NCI-H146 treated with DMSO at 0.1 percent for 48 hours (cell line): ENCODE data around the gene ASIC2.

Source experiments
- DNase-seq: peaks from one replicate; lab custom pipeline; 2025; ENCODE audit not compliant: unreplicated experiment; lab: John Stamatoyannopoulos, UW

The ASIC2 gene

DNA sequence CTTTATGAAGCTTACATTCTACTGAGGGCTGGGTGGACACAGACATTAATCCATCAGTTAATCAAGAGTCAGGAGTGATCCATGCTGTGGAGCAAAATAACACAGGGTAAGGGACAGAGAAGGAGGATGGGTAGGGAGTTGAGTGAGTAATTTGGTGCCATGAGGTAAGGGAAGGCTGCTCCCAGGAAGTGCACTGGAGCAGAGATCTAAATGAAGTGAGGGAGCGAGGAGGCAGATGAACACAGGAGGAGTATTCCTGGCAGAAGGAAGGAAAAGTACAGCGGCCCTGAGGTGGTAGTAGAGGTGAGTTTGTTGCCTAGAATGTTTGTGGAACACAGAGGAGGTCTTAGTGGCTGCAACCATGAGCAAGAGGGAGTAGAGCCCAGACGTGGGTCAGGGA, 34.8 kb downstream of the ASIC2 start:
- no peak for DNase-seq

DNA sequence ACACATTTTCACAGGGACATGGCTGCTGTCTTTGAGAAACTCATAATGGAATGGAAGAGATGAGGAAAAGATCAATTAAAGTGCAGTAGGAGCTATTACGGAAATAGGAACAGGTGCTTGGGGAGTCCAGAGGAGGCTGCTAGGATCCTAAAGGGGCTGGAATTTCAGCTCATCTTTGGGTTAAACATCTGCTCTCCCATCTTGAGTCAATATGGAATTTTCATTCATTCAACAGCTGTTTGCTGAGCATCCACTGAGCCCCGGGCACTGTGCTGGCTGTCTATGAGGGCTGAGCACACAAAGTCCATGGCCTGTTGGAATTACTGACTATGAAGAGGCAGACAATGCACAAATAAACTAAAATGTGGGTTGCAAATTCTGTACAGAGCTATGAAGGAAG, 47.9 kb downstream of the ASIC2 start:
- no peak for DNase-seq

DNA sequence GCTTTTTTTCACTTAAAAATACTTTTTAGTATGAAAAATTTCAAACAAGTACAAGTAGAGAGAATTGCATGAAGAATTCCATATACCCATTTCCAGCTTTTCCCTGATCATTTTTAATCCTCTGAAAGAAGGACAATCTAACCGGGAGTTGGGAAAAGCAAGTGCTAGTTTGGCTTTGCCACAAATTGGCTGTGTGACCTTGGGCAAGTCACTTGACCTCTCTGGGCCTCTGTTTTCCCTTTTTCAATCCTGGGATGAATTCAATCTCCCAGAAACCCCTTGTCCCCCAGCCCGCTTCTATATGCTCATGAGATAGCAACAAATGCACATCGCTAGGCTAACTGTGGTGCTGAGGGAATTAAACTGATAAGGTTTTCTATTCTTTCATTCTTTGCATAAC, 49.4 kb downstream of the ASIC2 start:
- DNase-seq, result no peak

DNA sequence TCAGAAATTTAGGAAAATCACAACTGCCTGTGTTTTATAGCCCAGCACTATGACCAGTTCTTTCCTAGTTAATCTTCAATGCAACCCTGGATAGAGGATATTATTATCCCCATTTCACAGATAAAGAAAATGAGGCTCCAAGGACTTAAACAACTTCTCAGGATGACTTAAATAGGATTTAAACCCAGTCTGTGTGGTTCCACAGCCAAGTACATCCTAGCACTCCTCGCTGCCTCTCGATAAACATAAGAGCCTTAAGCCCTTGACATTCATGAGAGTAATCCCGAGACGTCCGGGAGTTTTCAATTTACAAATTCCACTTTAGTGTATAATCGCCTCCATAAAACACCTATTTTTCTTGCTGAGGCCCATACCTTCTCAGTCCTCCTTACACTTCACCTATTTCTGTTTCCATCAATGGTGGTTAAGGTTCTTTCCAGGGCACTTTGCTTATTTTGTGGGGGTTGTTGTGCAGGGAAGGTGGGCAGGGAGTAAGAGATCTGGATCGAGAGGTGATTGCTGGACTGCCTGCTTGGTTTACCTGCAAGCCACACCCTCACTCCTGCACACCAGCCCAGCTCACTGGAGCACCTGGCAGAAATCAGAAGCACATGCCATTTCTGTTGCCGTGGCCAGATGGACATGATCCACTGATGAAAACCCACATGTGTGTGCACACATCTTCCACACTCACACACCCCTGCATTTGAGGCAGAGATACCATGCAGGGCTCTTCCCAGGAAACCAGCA, 50.5 kb downstream of the ASIC2 start:
- DNase-seq, result no peak

DNA sequence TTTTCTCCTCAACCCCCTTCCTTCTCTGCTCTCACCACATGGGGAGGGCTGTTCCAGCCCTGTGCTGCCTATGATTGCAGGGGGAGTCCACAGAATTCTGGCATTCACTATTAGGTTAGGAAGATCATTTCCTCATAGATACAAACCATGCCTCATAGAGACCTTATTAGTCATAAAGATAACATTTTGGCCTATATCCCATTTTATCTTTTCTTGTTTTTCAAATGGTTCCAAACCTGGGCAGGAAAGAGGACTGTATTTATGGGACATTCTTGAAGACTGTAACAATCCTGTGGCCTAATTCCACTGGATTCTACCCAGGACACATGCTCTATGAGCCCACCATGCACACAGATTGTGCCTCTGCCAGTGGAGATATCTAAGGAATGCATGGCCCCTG, 51.7 kb downstream of the ASIC2 start:
- DNase-seq, result no peak

DNA sequence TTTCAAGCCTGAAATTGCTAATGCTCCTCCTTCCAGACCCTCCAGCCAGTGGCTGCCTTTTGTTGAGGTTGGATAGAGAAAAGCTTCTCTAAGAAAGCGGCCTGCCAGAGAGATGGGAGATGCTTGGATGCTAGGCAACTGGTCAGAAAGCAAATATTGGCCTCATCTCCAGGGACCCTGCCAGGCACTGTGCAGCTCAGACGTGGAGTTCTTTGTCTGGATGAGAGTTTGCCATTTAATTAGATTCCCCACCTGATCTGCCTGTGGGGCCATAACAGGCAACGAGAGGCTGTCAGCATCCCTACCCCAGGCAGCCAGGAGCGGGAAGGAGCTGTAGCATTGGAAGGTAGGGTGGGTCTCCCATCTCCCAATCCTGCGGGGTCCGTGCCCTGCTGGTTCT, 52.7 kb downstream of the ASIC2 start:
- DNase-seq, result no peak

DNA sequence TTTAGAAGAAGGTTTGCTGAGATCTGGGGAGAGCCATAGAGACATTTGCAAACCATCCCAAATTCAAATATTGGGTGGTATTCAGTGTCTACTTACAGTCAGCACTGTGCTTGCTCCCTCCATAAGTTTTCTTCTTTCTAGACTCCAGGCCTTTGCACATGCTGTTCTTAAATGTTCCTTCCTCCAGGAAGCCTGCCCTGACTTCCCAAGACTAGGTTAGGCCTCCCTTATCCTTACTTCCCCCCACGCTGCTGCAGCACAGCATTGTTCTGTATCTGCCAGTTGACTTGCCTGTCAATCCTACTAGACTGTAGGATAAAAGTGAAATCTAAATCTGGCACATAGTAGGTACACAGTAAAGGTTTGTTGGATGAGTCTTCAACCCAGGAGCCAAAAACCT, 53.4 kb downstream of the ASIC2 start:
- no peak for DNase-seq

DNA sequence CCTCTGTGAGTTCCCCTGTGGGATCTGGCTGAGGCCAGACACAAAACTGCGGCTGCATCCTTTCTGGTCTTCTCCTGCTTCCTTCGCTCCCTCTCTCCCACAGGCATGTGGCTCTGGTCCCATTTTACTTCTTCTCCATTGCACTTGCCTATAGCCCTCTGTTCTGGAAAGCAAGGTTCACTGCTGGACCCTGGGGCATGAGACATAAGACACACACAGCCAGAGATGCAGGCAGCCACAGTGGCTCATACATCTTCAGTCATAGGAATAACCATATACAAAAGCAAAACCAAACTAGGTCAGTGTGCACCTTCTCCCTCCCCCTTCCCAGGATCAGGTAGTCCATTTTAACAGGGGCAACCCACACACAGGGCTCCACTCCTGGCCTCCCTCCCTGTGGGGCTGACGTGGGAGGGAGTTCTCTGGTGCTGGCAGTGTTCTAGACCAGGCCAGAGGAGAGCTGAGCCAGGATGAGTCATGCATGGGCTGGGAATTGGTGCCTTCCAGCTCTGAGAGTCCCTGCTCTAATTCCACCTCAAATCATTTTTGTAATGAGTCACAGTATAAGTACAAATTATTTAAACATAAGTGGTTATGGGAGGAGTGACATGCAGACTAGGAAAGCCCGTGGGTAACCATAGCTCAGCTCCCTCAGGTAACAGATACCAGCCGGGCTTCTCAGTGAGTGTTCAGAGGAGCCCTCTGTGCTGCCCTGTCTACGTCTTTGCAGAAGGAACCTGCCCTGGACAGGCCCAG, 58.0 kb downstream of the ASIC2 start:
- no peak for DNase-seq

DNA sequence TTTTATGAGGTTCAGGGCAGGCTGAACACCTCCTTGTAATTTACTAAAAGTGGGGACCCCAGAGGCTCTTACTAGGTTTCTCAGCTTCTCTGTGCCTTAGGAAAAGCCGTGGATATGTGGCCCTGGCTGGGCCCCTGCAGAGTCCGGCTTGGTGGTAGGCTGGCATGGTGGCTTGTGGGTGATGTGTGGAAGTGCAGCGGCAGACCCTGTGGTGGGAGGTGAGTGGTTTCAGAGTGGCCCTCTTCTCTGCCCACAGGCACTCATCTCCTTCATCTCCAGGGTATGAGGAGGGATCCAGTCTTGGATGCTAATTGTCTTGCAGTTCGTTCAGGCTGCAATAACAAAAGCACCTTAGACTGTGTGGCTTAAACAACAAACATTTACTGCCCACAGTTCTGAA, 58.9 kb downstream of the ASIC2 start:
- DNase-seq, result no peak

DNA sequence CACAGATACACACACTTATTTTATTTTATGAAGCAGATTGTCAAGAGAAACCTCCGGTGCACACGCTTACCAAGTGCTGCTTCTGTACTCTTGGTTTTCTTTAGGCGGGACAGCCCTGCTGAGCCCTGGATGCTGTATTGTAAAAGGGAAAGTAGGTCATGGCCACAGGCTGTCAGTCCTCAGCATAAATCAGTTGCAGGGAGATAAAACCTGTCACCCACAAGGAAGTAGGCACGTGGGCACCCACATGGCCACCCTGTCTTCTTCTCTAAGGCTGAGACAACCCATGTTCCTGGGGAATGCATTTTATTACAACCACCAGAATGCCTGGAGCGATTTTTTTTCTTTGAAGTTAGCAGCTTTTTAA, 59.3 kb downstream of the ASIC2 start:
- DNase-seq, result no peak

DNA sequence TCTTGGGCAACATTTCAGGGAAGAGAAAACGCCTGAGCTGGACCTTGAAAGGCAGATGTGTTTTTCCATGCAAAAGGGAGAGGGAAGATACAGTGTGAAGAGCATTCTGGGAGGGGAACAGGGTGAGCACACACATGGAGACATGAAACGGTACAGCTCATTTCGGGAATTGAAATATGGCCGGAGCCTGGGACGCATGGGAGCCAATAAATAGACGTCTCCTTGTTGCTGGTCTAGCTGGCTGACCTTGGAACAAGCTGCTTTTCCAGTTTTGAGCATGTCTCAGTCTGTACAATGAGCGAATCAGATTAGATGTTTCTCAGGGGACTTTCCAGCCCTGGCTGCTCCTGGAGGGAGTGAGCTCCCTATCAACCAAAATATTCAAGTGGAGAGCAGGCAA, 63.6 kb downstream of the ASIC2 start:
- DNase-seq, result no peak

DNA sequence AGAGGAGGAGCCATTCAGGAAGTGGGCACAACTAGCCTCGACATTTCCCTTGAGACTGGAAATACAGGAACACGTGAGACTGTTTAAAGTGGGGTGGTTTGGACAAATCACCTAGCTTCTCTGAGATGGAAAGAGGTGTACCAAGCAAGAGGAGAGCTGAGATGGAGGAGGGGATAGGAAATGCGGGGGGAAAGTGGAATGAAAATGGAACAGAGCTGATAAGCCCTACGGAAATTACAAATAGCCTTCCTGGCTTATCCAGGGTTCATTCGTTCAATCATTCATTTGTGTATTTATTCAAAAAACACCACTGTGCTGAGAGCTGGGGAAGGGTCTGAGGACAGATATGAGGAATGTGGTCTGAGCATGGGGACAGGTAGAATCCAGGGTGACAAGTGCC, 64.1 kb downstream of the ASIC2 start:
- DNase-seq, result no peak

DNA sequence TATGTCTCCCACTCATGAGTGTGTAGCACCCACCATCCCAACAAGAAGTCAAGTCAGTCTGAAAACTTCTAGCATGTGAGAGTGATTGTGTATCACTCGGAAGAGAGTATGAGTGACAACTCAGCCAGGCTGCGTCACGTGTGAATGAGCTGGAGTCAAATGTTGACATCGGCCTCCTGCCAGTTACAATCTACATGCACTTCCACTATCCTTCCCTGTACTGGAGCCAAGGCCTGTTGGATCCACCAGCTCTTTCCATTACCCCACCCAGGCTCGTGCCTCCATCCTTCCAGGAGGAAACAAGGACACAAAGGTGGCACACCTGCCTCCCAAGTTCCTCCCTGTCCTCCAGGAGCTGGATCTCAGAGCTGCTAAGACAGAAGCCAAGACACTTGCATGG, 64.5 kb downstream of the ASIC2 start:
- DNase-seq, result no peak

DNA sequence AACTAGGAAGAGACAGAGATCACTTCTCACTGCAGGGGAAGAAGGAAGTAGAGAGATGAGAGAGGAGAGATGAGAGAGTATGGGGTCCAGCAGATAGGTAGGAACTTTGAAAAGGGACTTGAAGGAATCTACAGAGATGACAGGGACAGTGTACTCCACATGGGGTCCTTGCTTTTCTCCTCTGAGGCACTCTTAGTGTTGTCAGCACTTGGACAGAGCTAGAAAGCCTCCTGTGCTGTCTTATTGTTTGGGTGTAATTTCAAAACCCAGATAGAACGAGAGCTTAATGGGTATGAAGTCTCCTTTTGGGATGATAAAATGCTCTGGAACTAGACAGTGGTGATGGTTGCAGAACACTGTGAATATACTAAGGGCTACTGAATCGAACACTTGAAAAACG, 65.2 kb downstream of the ASIC2 start:
- DNase-seq, result no peak

DNA sequence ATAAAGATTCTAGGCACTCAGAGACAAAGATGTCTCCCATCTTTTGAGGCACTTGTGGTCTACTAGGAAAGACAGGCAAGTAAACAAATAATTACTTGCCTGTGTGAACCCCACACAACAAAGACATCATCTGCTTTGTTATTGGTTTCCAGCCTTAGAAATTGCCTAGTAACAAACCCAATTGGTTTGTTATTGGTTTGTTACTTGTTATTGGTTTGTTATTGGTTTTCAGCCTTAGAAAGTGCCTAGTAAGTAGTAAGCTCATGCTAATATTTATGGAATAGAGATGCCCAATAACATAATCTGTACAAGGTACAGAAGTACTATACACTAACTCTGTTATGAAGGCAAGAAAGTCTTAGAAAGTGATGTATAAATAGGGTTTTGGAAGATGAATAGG, 67.1 kb downstream of the ASIC2 start:
- no peak for DNase-seq

DNA sequence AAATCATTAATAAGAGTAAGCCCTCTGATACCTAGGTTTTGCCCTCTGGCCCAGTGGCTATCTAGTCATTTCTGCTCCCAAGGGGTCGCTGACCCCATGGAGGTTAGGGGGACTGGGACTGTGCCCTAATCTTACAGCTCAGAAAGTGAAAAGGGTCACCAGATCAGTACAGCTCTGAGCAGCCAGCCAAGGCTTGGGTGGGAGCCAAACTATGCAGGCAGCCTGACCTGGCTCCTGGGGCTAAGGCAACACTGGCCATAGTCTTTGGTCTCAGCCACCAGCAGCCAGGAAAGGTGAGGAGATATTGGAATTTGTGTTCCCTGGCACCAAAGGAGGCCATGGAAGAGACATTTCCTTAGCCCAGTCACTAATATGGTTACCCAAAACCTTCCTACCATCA, 67.6 kb downstream of the ASIC2 start:
- DNase-seq, result no peak

DNA sequence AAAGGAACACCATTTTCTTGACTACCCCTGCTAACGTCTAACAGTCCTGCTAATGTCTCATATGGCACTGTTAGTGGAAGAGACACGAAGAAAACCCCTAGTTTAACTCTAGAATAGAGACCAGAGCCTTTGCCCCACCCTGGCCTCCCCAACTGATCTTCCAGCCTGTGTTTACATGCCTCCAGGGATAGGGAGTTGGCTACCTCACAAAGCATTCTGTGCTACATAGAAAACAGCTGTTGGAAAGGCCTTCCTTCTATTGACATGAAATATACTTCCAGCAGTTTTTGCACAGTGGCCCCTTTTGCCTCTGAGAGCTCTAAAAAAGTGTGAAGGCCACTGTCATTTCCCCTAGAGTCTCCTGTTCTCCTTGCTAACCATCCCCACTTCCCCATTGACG, 73.1 kb downstream of the ASIC2 start:
- DNase-seq, result no peak

DNA sequence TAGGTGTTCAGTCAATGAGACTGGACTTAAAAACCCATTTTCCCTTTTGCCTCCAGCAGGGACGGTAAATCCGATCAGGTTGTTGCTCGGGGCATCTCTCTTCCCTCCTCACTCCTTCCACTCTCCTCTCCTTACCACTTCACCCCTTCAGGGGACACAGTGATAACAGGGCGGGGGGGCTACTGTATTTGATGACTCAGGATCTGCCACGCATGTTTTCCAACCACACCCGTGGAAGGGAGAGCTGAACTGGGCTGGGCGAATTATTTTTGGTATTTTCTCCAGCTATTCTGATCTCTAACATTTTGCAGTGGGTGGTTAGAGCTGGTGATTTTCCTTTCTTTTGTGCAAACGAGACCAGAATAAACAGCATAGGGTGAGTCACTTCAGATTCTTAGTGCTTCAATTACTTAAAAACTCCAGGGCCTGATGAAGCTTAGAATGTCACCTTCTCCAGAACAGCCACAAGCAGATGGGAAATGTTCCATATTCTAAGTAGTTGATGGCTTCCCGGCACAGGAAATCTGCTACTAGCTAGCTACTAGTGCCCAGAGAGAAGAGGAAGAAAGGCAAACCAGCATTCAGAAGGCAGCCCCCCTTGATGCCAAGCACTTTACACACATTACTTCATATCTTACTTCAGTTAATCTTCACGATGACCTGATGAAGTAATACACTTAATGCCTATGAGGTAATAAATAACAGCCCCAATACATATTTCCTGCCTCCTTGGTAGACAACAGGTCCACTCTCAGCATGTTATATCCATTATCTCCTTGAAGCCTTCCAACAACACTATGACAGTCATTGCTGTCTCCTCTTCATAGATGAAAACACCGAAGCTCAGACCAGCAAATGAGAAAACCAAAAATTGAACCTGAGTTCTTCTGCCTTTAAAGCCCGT, 74.1 kb downstream of the ASIC2 start:
- no peak for DNase-seq

DNA sequence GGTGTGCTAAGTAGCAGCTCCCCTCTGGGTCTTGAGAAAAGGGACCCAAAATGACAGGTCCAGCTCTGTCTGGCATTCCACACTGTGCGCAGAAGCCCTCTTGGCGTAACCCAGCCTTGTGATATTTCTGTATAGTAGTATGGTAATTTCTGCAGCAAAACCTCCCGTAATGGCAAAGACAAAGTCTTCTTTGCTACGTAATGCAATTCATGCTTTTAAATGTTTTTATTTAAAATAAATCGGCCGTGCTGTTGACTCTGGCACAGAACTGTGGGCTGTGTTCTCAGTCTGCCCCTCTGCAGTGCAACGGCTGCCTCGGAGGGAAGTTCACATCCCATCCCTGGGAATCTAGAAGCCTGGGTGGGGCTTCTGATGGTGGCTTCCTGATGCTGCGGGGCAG, 75.2 kb downstream of the ASIC2 start:
- DNase-seq, result no peak

DNA sequence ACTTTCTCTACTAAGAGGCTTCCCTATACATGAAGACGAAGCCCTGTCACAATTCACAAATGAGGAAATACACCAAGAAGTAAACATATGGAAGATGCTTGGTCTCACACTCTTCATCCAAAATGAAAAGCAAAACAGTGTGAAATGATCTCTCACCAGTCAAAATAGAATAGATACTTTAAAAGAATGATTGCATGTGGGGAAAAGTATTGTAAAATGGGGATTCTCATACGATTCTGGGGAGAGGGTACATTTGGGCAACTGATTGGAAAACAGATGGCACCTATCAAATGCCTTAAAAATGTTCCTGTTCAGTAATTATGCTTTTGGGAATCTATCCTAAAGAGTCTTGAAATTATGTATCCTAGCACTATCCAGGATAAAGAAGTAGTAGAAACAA, 78.1 kb downstream of the ASIC2 start:
- no peak for DNase-seq

DNA sequence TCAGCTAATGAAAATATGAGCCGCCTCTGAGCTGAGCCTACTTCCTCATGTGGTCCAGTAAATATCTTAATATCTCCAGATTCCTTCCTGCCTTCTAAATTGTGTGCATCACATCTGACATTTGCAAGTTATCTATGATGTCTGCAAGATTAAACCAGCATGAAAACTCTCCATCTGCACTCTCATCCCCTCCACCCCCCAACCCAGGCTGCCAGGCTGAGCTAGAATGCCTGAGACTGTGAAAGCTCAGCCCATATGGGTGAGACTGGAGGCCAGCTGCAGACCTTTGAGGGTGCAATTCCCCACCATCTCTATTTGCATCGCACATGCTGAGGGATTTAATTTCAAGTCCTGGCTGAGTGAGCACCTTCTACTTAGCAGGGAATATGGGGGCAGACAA, 82.8 kb downstream of the ASIC2 start:
- DNase-seq, result no peak

DNA sequence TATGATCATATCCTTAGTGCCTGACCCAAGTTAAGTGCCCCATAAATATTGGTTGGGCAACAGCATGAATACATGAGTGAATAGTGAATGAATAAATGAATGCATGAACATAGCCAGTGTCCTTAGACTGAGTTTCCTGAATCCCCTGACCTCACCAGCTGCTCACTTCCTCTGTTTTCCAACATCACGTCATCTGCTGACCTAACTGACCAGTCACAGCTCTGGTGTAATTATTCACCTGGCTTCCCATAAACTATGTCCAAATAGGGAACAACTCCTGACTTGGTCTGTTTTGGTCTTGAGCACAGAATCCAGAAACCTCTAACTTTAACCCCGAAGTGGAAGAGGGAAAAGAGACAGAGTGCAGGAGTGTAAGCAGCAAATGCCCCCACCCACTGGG, 83.4 kb downstream of the ASIC2 start:
- no peak for DNase-seq
